Pulmonary artery endothelial cell (primary cell): ENCODE data around the gene TOR2A. TPM values are rescaled to one million over a fixed set of nuclear protein-coding genes. Genes with fewer than 3 reads are reported as not detected.

ENCODE experiments used
- DNase-seq: peaks from one replicate; pipeline ENCODE4 v3.0.0-alpha.2; 2011; ENCODE audit warnings: low read depth, low spot score
- total RNA-seq: library from RNA; depleted of rRNA; stranded (reverse); fragments of >200 nt; gene quantifications from 2 replicates; pipeline ENCODE4 v1.2.3, GENCODE V29; 2014

TOR2A gene
- total RNA-seq, 1 donor from 2014 or later, result 5.8 TPM

DNA sequence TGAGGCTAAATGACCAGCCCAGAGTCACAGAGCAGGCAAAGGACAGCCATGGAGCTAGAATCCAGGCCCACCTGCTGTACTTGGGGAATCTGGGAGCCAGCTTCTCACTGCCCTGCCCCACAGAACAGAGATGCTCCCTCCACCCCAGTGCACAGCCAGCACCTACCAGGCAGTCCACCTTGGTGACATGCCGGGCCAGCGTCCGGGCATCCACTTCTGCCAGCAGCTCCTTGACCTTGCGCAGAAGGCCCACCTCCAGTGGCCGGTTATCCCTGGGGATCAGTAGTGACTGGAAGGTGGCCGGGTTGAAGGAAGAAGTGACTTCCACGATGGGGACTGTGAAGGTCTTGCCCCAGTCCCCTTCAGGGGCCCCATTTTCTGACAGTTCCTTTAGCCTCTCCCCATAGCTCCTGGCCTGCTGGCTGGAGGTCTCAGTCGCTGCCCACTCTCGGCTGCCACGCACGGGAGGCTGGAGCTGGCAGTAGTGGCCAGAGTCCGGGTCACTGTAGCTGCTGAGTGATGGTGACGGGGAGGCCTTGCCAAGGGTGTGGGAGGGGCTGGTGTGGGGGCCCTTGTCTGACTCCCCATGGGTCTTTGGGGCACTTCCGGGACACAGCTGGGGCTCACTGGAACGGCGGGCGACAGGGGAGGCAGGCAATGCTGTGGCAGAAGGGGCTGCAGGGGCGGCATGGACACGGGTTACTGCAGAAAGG, 9.5 kb upstream of the TOR2A start:
- no peak for DNase-seq

GRCh38 chr9:127742435-127743088, 7.5 kb upstream of the TOR2A start:
- DNase-seq, result no peak

DNA sequence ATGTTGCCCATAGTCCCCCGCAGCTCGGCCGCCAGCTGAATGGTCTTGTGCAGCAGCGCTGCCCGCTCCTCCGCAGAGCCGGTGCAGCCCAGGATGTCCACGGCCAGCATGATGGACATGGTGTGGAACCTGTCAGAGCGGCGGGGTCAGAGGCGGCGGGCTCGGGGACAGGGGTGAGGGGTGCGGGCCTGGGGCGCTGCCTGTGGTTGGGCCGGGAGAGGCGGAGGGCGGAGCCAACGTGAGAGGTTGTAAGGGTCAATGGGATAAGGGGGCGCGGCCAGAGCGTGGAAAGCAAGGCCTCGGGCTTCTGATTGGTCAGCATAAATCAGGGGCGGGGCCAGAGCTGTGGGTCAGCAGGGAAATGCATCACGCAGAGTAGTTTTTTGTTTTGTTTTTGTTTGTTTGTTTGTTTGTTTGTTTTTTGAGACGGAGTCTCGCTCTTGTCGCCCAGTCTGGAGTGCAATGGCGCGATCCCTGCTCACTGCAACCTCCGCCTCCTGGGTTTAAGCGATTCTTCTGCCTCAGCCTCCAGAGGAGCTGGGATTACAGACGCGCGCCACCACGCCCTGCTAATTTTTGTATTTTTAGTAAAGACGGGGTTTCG, 6.8 kb upstream of the TOR2A start:
- no peak for DNase-seq

GRCh38 chr9:127739614-127740330, 4.7 kb upstream of the TOR2A start:
- DNase-seq, result no peak

DNA sequence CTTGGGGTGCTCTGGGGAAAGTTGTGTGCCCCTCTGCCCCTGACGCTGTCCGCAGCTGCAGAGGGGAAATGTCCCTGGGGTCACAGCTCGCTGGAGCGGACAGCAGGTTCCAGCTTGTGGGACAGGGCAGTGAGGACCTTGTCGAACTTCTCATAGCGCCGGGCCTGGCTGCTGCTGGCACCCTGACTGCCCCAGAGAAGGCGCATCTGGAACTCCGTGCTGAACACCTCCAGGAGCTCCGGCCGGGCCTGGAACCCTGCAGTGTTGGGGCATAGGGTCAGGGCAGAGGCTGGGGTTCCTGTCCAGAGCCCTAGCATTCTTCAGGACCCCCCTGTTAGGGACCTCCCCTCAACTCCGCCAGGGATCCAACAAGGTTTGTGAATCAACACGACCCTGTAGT, 3.6 kb upstream of the TOR2A start:
- no peak for DNase-seq

- no peak for DNase-seq
Measured at GRCh38 chr9:127735530-127736185, 564 bp upstream of the TOR2A start.

GRCh38 chr9:127734247-127734746, 797 bp downstream of the TOR2A start:
- DNase-seq, result no peak

DNA sequence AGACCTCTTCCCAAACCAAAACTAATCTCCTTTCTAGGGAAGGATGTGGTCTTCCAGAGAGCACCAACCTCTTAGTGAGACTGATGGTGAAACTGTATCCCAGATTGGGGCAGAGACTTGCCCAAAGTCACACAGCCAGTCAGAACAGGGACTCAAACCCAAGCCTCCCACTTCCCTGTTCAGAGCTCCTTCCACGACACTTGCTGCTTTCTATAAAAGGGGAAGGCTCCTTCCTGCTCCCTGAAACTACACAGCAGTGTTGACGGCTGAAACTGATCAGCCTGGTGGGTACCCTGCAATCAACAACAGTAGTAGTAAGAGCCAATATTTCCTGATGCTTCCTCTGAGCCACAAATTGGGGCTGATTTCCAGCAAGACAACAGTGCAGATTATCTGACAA, 1.5 kb downstream of the TOR2A start:
- no peak for DNase-seq

DNA sequence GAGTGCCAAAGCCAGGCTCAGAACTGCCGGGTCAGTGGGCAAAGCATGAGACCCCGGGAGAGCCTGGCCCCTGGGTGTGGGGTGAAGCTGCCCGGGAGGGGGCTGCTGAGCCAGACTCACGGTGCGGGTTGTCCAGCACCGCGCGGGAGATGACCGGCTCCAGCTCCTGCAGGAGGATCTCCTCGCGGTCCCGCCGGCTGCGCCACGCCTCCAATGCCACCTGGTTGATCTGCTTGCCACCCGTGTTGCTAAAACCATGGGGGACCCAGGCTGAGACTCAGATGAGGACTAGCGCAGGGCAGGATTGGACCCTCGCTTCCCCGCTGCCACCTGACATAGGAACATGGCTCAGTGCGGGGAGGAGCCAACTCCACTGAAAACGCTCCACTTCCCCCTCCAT, 2.6 kb downstream of the TOR2A start:
- DNase-seq, result no peak

DNA sequence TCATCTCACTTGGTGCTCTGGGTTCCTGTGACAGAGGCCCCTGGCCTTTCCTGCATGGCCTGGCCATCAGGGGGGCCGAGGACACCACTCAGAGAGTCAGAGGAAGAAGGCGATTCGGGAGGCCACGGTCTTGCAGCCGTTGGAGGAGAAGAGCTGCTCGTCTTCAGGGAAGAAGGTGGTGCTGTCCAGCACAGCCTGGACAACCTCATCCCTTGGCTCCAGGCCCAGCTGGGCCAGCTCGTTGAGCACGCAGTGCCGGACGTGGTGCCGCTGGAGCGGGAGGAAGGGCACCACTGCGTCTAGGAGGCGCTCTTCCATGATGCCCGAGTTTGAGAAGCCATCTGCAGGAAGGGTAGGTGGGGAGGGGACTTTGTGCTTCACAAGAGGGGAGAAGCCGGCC, 3.2 kb downstream of the TOR2A start:
- no peak for DNase-seq

DNA sequence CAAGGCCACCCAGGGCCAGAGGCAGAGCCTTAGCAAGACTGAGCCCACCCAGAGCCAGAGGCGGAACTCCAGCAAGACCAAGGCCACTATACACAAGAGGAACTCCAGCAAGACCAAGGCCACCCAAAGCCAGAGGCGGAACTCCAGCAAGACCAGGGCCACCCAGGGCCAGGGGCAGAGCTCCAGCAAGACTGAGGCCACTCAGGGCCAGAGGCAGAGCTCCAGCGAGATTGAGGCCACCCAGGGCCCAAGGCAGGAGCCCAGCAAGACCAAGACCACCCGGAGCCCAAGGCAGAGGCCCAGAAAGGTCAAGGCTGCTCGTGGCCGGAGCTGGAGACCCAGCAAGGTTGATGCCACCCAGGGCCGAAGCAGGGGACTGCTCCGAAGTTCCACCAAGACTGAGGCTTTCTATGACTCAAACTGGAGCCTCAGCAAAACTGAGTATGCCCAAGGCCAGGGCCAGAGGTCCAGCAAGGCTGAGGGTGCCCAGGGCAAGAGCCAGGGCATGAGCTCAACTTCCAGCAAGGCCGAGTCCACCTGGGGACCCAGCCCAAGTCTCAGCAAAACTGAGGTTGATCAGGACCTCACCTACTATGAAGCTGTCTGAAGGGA, 4.2 kb downstream of the TOR2A start:
- DNase-seq, result no peak

DNA sequence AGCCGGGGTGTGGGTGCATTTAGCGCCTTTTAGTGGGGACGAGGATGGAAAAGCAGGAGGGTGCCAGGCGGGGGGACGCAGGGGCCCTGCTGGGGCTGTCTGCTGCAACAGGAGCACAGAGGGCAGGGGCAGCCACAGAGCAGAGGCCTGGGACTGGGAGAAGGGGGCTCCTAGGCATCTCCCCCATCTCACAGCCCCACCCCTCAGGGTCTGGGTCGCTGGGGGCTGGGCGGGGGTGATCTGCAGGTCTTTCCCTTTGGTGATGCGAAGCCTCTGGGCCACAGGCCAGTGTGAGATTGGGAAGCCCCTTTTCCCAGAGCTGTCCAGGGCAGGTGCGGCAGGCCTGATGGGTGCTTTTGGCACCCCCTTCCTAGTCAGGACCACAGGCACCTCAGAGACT, 4.8 kb downstream of the TOR2A start:
- no peak for DNase-seq

DNA sequence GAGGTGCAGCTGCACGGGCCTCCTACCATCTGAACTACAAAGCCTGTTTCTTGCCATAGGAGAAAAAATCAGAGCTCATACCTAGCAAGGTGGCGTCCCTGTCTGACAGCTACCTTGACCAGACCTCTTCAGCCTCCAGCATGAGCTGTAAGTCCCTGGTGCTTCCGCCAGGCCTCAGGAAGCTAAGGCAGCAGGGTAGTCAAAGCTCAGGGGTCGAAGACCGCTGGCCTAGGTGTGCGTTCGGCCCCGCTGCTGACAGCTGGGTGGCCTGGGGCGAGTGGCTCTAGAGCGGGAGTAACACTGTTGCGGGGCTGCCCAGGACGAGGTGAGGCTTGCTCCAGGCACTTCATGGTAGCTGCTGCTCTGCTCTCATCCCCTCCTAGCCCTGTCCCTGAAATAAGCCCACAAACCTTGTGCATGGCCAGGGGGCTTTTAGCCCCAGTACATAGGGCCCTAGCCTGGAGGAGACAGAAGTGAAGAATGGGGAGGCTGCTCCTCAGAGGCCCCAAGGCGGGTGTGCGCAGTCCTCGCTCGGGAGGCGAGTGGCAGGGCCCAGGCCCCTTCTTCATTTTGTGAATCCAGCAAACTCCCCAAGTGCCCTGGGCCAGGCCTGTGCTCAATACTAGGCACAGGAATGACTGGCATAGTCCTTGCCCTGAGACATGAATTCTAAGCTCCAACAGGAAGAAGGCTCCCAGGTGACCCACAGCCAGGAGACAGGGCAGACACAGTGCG, 5.4 kb downstream of the TOR2A start:
- no peak for DNase-seq

- no peak for DNase-seq
Measured at GRCh38 chr9:127728808-127729207, 6.3 kb downstream of the TOR2A start.

DNA sequence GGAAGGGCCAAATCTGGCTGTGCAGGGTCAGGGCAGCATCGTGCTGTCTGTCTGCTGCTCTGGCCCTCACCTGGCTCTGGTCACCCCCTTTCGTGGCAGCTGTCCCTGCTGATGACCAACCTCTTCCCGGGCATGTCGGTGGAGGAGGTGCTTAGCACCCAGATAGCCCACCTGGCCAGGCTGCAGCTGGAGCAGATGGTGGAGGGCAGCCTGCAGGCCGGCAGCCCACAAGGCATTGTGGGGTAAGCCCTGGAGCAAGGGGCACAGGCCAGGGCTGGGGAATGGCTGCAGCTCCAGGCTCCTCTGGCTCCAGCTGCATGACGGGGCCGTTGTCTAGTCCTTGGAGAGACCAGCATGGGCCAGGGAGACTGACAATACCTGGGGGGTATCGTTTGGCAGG, 8.2 kb downstream of the TOR2A start:
- no peak for DNase-seq

GRCh38 chr9:127724012-127724411, 11.1 kb downstream of the TOR2A start:
- DNase-seq, result no peak

DNA sequence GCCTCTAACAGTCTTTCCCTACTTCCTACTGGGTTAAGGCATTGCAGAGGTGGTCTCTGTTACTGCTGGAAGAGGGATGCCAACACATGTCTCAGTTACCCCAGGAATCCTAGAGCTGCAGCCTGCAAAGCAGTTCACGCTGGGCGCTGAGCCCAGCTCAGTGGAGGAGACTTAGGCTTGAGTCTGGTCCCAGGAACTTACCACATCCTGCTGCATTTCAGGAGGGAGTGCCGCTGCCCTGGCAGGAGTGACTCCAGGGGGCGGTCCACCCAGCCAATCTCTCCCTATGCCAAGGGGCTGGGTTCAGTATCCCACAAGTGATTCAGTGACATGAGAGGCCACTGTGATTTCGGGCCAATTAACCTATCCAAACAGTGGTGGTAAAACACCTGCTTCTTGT, 11.7 kb downstream of the TOR2A start:
- DNase-seq, result no peak

GRCh38 chr9:127723013-127723412, 12.1 kb downstream of the TOR2A start:
- DNase-seq, result no peak

DNA sequence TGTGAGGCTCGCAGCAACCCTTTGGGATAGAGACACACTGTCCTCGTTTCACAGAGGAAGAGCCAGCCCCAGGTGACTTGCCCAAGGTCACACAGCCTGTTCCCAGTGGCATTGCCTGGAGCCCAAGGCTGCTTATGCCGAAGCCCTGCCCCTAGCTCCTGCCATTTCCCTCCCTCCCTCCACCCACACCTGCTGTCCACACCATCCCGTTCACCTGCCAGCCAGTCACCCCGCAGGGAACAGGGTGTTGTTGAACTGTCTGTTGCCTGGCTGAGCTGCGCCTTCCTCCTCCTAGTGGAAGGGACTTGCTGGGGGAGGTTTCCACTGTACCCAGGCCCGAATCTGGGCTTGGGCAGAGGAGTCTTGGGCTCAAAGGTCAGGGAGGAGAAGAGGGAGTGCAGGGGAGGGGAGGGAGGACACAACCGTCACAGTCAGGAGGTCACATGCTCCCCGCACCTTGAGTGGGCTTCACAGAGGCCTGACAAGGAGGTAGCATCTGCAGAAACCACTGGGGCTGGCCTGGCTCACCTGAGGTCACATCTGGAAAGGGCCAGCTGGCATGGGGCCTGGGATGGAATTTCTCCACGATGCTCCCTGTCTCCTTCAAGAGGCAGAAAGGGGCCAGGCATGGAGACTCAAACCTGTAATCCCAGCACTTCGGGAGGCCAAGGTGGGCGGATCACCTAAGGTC, 12.9 kb downstream of the TOR2A start:
- DNase-seq, result no peak

GRCh38 chr9:127721391-127721821, 13.7 kb downstream of the TOR2A start:
- DNase-seq, result no peak
